Cortex of kidney (tissue), 1 donor: Measurements from ENCODE around the gene CMBL.
A peak's percentile ranks its signal among the peaks of the same experiment; 100 is the strongest.
"Not testable (repeated sequence)": the region's sequence is repeated elsewhere in the genome, so short reads cannot be mapped to it uniquely, and the experiment has no call there.

Experiments
- DNase-seq: peaks from one replicate; lab custom pipeline; 2025; lab: John Stamatoyannopoulos, UW

CMBL gene

DNA sequence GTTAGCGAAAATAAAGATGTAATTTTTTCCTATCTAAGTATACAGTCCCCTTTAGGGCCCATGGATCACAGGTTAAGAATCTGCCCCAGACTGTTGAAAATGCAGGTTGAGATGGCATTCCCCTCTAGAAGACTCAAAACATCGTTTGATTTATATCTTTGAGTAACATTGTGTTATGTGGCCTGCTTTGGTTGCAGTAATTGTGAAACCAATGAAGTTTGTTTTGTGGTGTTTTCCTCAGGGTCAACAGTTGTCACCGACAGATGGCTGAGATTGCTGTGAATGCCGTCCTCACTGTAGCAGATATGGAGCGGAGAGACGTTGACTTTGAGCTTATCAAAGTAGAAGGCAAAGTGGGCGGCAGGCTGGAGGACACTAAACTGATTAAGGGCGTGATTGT is 49.8 kb downstream of the CMBL start:
- DNase-seq = no peak

GRCh38 chr5:10254686-10255085 is 53.0 kb downstream of the CMBL start:
- DNase-seq = no peak

DNA sequence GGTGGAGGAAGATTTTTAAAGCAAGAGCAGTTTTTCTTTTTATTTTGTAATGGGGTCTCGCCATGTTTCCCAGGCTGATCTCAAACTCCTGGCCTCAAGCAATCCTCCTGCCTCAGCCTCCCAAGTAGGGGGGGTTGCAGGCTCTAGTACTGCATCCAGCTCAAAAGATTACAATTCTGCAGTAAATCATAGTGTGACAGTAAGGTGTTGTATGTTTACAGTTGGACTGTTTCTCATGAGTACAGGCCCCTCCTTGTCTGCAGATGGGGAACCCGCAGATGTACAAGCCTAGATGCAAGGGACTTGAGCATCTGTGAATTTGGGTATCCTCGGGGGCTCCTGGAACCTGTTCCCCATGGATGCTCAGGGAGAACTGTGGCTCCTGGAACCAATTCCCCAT is 54.3 kb downstream of the CMBL start:
- DNase-seq = no peak

DNA sequence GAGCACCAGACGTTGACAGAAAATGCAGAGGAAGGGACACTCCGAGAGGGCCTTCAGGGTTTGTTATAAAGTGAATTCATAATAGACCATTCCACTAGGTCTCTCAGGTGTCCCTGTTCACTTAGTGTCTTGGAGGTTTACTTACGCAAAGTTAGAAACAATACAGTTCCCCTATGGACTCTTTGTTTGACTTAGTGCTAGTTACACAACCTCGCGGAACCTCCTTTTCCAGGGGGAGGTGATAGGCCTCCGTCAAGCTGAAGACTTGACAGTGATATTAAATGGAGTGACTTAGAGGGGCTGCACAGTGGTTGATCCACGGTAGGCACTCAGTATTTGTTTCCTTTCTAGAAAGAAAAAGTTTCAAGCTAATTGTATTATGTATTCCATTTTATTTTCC is 56.3 kb downstream of the CMBL start:
- no peak for DNase-seq

GRCh38 chr5:10250806-10251276 is 56.9 kb downstream of the CMBL start:
- no peak for DNase-seq

GRCh38 chr5:10249948-10250805 is 57.5 kb downstream of the CMBL start, which contains the start of gene CCT5:
TSS of gene CCT5 (plus strand) at chr5:10250280. CDS start at chr5:10250341, 61 bp downstream.
- DNase-seq = peak; percentile 19

GRCh38 chr5:10248378-10249260 is 59.1 kb downstream of the CMBL start:
- no peak for DNase-seq

DNA sequence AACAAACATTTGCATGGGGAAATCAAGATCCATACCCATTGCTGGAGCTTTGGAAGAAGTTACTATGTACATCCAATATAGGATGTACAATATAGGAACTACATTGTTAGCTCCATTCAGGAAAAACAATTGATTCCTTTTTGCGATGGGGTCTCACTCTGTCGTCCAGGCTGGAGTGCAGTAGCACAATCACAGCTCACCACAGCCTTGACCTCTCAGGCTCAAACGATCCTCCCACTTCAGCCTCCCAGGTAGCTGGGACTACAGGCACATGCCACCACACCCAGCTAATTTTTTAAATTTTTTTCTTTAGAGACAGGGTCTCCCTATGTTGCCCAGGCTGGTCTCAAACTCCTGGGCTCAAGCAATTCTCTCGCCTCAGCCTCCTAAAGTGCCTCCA is 60.5 kb downstream of the CMBL start:
- DNase-seq = not testable (repeated sequence)

- no peak for DNase-seq
These were observed 60.9 kb downstream of the CMBL start for GRCh38 chr5:10246761-10247160.

DNA sequence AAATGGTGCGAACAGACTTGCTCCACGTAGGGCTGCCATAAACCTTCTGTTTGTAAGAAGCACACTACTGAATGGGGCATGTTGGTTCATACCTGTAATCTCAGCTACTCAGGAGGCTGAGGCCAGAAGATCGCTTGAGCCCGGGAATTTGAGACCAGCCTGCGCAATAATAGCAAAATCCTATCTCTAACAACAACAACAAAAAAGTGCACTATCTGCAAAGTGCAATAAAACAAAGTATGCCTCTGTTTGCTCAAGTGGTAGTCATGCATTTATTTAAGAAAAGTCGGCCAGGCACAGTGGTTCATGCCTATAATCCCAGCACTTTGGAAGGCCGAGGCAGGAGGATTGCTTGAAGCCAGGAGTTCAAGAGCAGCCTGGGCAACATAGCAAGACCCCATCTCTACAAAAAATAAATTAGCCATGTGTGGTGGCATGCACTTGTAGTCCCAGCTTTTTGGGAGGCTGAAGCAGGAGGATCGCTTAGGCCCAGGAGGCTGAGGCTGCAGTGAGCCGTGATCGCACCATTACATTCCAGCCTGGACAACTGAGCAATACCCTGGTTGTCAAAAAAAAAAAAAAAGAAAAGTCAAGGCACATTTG is 63.3 kb downstream of the CMBL start:
- no peak for DNase-seq

GRCh38 chr5:10243660-10244240 is 64.0 kb downstream of the CMBL start:
- DNase-seq = no peak

DNA sequence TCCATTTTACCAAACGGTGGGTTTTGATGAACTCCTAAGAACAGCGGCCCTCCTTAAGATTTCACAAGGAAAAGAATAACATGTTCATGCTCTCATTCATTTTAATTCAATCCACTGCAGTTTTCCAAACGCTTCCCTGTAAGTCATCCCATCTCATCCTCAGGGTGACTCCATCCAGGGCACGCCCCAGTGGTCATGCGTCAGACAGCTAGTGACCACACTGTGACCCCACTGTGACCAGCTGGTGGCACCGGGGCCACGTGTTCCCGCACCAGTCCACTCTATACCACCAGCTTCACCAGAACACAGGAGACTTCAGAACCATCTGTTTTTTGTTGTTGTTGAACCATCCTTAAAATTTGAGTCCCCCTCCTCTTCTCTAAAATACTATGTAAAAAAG is 72.4 kb downstream of the CMBL start:
- DNase-seq = no peak

- DNase-seq = no peak
These were observed 74.2 kb downstream of the CMBL start for GRCh38 chr5:10233505-10233904.

GRCh38 chr5:10233011-10233410 is 74.7 kb downstream of the CMBL start:
- DNase-seq = no peak

DNA sequence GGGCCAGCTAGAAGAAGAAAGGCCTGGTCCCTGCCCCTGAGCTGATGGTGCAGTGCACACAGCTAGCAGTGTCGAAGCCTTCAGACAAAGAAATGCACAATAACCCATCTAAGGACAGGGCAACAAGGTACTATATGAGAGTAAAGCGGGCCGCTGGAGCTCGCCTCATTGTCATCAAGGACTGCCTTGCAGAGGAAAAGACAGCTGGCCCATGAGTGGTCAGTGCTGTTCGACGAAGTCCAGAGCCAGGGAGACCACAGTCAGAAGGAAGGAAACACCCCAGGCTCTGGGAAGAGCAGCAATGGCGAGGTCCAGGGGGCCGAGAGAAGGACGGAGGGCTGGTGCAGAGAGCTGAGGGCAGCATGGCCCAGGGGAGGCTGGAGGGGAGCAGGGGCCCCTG is 75.3 kb downstream of the CMBL start:
- DNase-seq = no peak

- DNase-seq = no peak
These were observed 78.2 kb downstream of the CMBL start for GRCh38 chr5:10229306-10230048.

DNA sequence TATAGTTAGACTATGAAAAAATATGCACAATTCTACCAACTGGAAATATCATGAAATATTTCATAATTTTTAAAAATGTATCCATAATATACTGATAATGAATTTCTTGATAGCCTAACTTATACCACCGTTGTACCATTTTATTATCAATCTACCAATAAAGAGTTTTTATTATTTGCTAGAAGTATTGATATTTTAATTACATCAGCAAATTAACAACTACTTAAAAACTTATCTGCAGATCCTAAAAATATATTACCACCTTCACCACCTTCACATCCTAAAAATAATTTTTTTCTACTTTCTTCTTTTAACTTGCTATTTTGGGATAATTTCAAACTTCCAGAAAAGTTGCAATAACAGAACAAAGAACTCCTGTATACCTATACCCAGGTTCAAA is 79.4 kb downstream of the CMBL start:
- DNase-seq = no peak
